ENCODE measurements around the gene CRABP1. TPM values are rescaled to one million over a fixed set of nuclear protein-coding genes. Genes with fewer than 3 reads are reported as not detected.

The CRABP1 gene
- total RNA-seq, 2 experiments from 2014 or later = not detected

- no peaks in the 10 kb centered on the region for H3K4me1 Mint-ChIP-seq (ENCODE audit: low read depth)
- no peak overlapping the region for H3K27ac Mint-ChIP-seq
- no peaks in the 10 kb centered on the region for H3K9me3 Mint-ChIP-seq (ENCODE audit: insufficient read depth)
- ATAC-seq (no peak), DNase-seq (no peak)
- CTCF ChIA-PET = no interaction called here
- H3K4me3 Mint-ChIP-seq = no peak overlapping the region
- H3K27me3 Mint-ChIP-seq (ENCODE audit: low read depth) = peaks cover 19% of the 10 kb centered on the region
- POLR2A ChIA-PET = no interaction called here
- no peaks in the 10 kb centered on the region for H3K36me3 Mint-ChIP-seq (ENCODE audit: low read depth)
Observed at GRCh38 chr15:78390242-78390641, 50.1 kb downstream of the CRABP1 start.

- Mint-ChIP-seq H3K27ac (no peak overlapping the region), H3K36me3 (ENCODE audit: low read depth) (no peaks in the 10 kb centered on the region), H3K27me3 (ENCODE audit: low read depth) (peaks cover 16% of the 10 kb centered on the region), H3K9me3 (ENCODE audit: insufficient read depth) (no peaks in the 10 kb centered on the region), H3K4me3 (no peak overlapping the region), H3K4me1 (ENCODE audit: low read depth) (no peaks in the 10 kb centered on the region)
- ATAC-seq (no peak), DNase-seq (no peak)
- ChIA-PET CTCF (no interaction called here), POLR2A (no interaction called here)
Observed at GRCh38 chr15:78390826-78391225, 50.7 kb downstream of the CRABP1 start.

- ChIA-PET POLR2A (no interaction called here), CTCF (no interaction called here)
- H3K9me3 Mint-ChIP-seq (ENCODE audit: insufficient read depth) = no peaks in the 10 kb centered on the region
- no peaks in the 10 kb centered on the region for H3K36me3 Mint-ChIP-seq (ENCODE audit: low read depth)
- no peak overlapping the region for H3K27ac Mint-ChIP-seq
- H3K4me1 Mint-ChIP-seq (ENCODE audit: low read depth) = no peaks in the 10 kb centered on the region
- H3K4me3 Mint-ChIP-seq = no peak overlapping the region
- DNase-seq = no peak
- ATAC-seq = no peak
- peaks cover 10% of the 10 kb centered on the region for H3K27me3 Mint-ChIP-seq (ENCODE audit: low read depth)
Observed at GRCh38 chr15:78391781-78392180, 51.6 kb downstream of the CRABP1 start.

GRCh38 chr15:78392430-78392829 is 52.3 kb downstream of the CRABP1 start:
- H3K36me3 Mint-ChIP-seq (ENCODE audit: low read depth) = no peaks in the 10 kb centered on the region
- CTCF ChIA-PET = no interaction called here
- H3K4me1 Mint-ChIP-seq (ENCODE audit: low read depth) = no peaks in the 10 kb centered on the region
- POLR2A ChIA-PET = interaction anchor here (0.6 to 0.8 kb wide), 2 partner anchors 29 to 321 kb away, joined by 3 to 4 read pairs; no protein-coding TSS in a partner anchor
- H3K9me3 Mint-ChIP-seq (ENCODE audit: insufficient read depth) = no peaks in the 10 kb centered on the region
- DNase-seq = no peak
- no peak for ATAC-seq
- no peak overlapping the region for H3K4me3 Mint-ChIP-seq
- no peak overlapping the region for H3K27ac Mint-ChIP-seq
- peaks cover 7% of the 10 kb centered on the region for H3K27me3 Mint-ChIP-seq (ENCODE audit: low read depth)

GRCh38 chr15:78393137-78393536 is 53.0 kb downstream of the CRABP1 start:
- ATAC-seq (no peak), DNase-seq (no peak)
- ChIA-PET CTCF (no interaction called here), POLR2A (no interaction called here)
- Mint-ChIP-seq H3K4me3 (no peak overlapping the region), H3K9me3 (ENCODE audit: insufficient read depth) (no peaks in the 10 kb centered on the region), H3K27ac (no peak overlapping the region), H3K4me1 (ENCODE audit: low read depth) (no peaks in the 10 kb centered on the region), H3K27me3 (ENCODE audit: low read depth) (peaks cover 7% of the 10 kb centered on the region), H3K36me3 (ENCODE audit: low read depth) (no peaks in the 10 kb centered on the region)

- ChIA-PET CTCF (interaction anchor here (1.5 kb wide), 1 partner anchor 35 kb away, joined by 4 read pairs; no protein-coding TSS in a partner anchor), POLR2A (interaction anchor here (0.5 kb wide), 1 partner anchor 162 kb away, joined by 3 read pairs; no protein-coding TSS in a partner anchor)
- no peaks in the 10 kb centered on the region for H3K9me3 Mint-ChIP-seq (ENCODE audit: insufficient read depth)
- H3K27ac Mint-ChIP-seq = no peak overlapping the region
- H3K4me3 Mint-ChIP-seq = no peak overlapping the region
- ATAC-seq (no peak), DNase-seq (no peak)
- no peaks in the 10 kb centered on the region for H3K4me1 Mint-ChIP-seq (ENCODE audit: low read depth)
- H3K36me3 Mint-ChIP-seq (ENCODE audit: low read depth) = no peaks in the 10 kb centered on the region
- H3K27me3 Mint-ChIP-seq (ENCODE audit: low read depth) = peaks cover 7% of the 10 kb centered on the region
Observed at GRCh38 chr15:78394026-78394425, 53.9 kb downstream of the CRABP1 start.

GRCh38 chr15:78394981-78395616 is 54.9 kb downstream of the CRABP1 start:
- ATAC-seq (no peak), DNase-seq (no peak)
- POLR2A ChIA-PET = no interaction called here
- no peaks in the 10 kb centered on the region for H3K4me1 Mint-ChIP-seq (ENCODE audit: low read depth)
- no peaks in the 10 kb centered on the region for H3K9me3 Mint-ChIP-seq (ENCODE audit: insufficient read depth)
- H3K27ac Mint-ChIP-seq = no peak overlapping the region
- CTCF ChIA-PET = interaction anchor here (1.0 to 1.5 kb wide), 2 partner anchors 28 to 36 kb away, joined by 4 read pairs; no protein-coding TSS in a partner anchor
- no peaks in the 10 kb centered on the region for H3K36me3 Mint-ChIP-seq (ENCODE audit: low read depth)
- H3K4me3 Mint-ChIP-seq = no peak overlapping the region
- peaks cover 6% of the 10 kb centered on the region for H3K27me3 Mint-ChIP-seq (ENCODE audit: low read depth)

GRCh38 chr15:78396186-78396814 is 56.1 kb downstream of the CRABP1 start:
- no peaks in the 10 kb centered on the region for H3K9me3 Mint-ChIP-seq (ENCODE audit: insufficient read depth)
- ChIA-PET CTCF (interaction anchor here (1.0 kb wide), 2 partner anchors 26 kb away, joined by 4 read pairs; no protein-coding TSS in a partner anchor), POLR2A (no interaction called here)
- ATAC-seq (no peak), DNase-seq (no peak)
- H3K4me3 Mint-ChIP-seq = no peak overlapping the region
- H3K27ac Mint-ChIP-seq = no peak overlapping the region
- no peaks in the 10 kb centered on the region for H3K4me1 Mint-ChIP-seq (ENCODE audit: low read depth)
- H3K27me3 Mint-ChIP-seq (ENCODE audit: low read depth) = peaks cover 2% of the 10 kb centered on the region
- no peaks in the 10 kb centered on the region for H3K36me3 Mint-ChIP-seq (ENCODE audit: low read depth)

- Mint-ChIP-seq H3K4me3 (no peak overlapping the region), H3K36me3 (ENCODE audit: low read depth) (no peaks in the 10 kb centered on the region), H3K27ac (no peak overlapping the region), H3K27me3 (ENCODE audit: low read depth) (peaks cover under 1% of the 10 kb centered on the region), H3K4me1 (ENCODE audit: low read depth) (no peaks in the 10 kb centered on the region), H3K9me3 (ENCODE audit: insufficient read depth) (no peaks in the 10 kb centered on the region)
- ChIA-PET CTCF (interaction anchor here (1.0 kb wide), 1 partner anchor 26 kb away, joined by 4 read pairs; no protein-coding TSS in a partner anchor), POLR2A (no interaction called here)
- DNase-seq (no peak), ATAC-seq (no peak)
Observed at GRCh38 chr15:78396976-78397375, 56.8 kb downstream of the CRABP1 start.

- H3K27ac Mint-ChIP-seq = no peak overlapping the region
- no peak overlapping the region for H3K4me3 Mint-ChIP-seq
- DNase-seq = no peak
- CTCF ChIA-PET = no interaction called here
- no peak for ATAC-seq
- no peaks in the 10 kb centered on the region for H3K27me3 Mint-ChIP-seq (ENCODE audit: low read depth)
- no peaks in the 10 kb centered on the region for H3K36me3 Mint-ChIP-seq (ENCODE audit: low read depth)
- H3K9me3 Mint-ChIP-seq (ENCODE audit: insufficient read depth) = no peaks in the 10 kb centered on the region
- POLR2A ChIA-PET = no interaction called here
- no peaks in the 10 kb centered on the region for H3K4me1 Mint-ChIP-seq (ENCODE audit: low read depth)
Observed at GRCh38 chr15:78397382-78397781, 57.2 kb downstream of the CRABP1 start.
